Activated T-helper 9 cell treated with anti-CD3 and anti-CD28 coated beads, Interleukin-2, amount 50 U/mL, for 16 hours (primary cell): ENCODE measurements around the gene NEXMIF.
"Not testable (repeated sequence)": the region's sequence is repeated elsewhere in the genome, so short reads cannot be mapped to it uniquely, and the experiment has no call there.

Experiments
- DNase-seq: peaks from one replicate; pipeline ENCODE4 v3.0.0-alpha.2; 2020; ENCODE audit warnings: low read depth

The NEXMIF gene

DNA sequence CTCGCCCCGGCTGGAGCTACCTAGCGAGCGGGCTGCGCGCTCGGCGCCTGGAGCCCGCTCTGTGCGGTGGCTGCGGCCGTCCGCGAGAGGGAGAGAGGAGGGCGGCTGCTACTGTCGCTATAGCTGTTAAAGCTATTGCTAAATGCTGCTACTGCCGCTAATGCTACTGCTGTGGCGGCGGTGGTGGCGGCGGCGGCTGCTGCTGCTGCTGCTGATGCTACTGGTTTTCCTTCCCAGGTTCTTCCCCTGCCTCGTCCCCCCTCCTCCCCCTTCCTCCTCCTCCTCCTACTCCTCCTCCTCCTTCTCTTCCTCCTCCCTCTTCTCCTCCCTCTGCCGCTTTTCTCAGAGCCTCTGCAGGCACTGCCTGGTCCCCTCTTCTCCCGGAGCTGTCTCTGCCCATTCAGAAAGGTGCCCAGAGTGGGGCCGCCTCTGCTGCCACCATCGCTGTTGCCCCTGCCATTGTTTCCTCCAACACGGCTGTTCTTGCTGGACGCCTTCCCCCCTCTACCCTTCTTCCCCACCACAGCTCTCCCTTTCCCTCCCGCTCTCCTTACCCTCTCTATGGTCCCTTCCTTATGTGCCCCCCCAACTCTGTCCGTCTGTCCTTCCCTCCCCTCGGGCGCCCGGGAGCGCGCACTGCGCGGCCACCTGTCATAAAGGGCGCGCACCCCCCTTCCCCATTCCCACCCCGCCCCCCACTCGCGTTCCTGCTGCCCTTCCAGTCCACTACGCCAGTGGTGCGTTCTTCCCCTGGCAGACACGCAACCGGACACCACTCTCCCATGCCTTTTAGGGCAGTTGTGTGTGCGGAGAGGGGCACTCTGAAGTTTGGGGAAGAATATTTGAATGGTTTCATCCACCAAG, at the start of gene NEXMIF:
Gene NEXMIF (minus strand): TSS at position 228 of the 864 bp plus-strand sequence.
- DNase-seq = no peak

DNA sequence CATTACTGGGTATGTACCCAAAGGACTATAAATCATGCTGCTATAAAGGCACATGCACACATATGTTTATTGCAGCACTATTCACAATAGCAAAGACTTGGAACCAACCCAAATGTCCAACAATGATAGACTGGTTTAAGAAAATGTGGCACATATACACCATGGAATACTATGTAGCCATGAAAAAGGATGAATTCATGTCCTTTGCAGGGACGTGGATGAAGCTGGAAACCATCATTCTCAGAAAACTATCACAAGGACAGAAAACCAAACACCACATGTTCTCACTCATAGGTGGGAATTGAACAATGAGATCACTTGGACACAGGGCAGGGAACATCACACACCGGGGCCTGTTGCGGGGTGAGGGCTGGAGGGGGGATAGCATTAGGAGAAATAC, 36.7 kb upstream of the NEXMIF start:
- not testable (repeated sequence) for DNase-seq

DNA sequence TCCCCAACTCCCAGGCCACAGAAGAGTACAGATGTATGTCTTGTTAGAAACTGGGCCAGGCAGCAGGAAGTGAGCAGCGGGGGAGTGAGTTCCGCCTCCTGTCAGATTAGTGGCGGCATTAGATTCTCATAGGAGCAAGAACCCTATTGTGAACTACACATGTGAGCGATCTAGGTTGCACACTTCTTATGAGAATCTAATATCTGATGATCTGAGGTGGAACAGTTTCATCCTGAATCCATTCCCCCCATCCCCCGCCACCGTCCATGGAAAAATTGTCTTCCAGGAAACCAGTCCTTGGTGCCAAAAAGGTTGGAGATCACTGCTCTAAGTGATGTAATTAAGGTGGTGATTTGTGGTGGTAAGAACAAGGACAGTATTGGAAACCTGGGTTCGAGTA, 24.5 kb upstream of the NEXMIF start:
- DNase-seq = no peak

DNA sequence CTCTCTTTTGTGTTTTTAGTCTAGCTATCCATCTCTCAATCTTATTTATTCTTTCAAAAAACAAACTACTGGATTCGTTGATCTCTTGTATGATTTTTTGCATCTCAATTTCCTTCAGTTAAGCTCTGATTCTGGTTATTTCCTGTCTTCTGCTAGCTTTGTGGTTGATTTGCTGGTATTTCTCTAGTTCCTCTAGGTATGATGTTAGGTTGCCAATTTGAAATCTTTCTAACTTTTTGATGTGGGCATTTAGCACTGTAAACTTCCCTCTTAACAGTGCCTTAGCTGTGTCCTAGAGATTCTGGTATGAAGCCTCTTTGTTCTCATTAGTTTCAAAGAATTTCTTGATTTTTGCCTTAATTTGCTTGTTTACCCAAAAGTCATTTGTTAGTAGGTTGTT, 15.2 kb upstream of the NEXMIF start:
- DNase-seq = no peak

DNA sequence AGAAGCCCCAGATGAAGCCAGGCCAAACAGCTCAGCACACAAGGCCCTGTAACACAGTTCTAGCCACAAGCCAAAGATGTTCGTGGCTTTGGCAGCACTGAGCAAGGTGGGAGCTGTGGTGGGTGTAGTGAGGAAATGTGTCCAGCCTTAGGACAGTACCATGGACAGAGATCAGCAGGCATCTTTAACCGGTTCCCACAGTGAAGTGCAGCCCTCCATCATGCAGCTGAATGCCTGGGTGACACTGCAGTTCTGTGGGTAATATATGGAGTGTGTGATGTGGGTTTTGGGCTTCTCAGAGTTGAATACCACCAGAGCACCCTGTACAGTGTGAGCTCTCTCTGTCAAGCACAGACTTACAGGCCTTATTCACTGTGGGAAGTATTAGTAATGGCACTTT, 6.0 kb upstream of the NEXMIF start:
- DNase-seq = no peak

DNA sequence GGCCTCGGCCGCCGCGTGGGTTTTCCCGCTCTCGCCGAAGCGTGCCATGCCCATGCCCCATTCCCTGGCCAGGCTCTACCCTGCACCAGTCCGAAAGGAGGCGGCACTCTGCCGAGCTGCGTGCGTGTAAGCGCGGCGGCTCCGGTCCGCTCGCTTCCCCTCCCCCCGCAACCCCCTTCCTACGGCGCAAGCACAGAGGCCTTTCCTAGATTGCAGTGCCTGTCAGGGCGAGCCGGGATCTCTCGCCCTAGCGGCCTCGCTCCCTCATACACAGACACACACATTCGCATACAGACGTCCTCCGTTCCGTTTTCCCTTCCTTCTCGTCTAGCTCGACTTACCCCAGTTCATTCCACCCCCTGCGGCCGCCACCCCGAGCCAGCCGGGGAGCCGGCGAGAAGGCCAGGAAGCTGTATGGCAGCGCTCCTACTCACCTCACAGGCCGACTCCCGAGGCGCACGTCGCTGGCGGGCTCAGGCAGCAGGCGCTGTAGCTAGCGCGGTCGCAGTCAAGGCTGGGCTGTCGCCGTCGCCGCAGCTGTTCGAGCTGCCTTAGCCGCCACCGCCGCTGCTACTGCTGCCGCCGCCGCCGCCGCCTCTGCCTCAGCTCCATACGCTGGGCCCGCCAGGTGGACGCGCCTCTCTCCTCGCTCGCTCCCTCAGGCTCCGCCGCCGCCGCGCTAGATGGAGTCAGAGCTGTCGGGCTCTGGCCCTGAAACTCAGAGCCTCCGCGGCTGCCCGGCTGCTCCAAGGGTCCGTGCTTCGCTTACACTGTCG, 615 bp downstream of the NEXMIF start:
- no peak for DNase-seq

DNA sequence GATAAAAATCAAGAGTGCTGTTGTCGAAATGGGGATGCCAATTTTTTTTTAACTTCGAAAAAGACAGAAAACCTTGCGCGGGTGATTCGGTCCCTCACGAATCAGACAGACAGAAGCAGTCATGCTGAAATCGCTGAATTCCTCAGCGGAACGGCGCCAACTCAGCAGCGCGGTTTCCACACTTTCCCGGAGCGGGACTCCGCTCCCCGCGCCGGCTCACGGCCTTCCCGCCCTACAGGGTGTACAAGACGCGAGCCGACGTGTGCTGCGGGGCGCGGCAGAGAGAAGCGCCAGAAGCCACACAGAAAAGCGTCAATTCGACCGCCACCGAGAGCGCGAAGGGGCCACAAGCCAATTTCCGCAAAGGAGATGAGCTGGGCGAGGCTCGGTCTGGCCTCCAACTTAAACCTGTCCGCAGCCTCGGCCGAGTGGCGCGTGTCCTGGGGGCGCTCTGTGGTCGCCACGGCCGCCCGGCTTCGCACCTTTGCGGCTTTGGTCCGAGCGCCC, 1.3 kb downstream of the NEXMIF start:
- no peak for DNase-seq

DNA sequence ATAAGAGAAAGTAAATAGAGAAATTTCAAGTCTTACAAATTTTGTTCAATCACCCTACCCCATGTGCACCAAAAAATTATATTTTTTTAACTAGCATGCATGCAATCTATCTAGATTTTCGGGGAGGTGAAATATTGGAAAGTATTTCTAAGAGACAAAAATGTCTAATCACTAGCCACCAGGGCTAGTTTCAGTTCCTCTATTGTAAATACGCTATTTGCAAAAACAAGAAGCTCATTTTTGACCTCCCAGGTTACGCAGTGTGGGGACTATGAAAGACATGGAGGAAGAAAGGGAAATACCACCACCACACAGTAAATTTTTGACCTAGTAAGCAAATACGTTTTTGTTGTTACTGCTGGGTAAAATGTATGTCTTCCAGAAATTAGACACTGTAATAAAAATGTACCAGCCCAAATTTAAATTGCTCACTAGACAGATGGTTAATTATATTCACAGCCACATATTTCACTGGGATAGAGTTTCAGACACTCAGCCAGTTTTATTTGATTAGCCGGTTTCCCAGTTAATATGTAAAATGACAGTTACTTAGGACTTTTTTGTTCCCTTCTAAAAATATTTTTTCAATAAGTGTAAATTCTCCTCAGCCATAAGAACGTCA, 2.2 kb downstream of the NEXMIF start:
- DNase-seq = no peak

DNA sequence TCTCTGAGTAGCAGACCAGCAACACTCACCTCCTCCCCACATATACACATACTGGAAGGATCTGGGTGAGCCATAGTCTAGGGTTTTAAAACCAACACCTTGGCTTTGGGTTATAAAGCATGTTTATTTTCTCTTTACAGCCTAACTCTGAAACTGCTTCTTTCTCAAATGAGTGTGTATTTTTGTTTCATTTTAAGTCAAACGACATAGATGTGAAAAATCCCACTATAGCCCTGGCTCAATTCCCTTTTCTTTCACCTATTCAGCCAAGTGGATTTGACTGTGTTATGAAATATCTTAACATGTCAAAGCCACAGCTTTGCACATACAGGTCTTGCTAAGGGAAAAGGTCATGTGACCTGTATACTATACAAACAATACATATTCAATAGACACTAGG, 13.8 kb downstream of the NEXMIF start:
- no peak for DNase-seq

DNA sequence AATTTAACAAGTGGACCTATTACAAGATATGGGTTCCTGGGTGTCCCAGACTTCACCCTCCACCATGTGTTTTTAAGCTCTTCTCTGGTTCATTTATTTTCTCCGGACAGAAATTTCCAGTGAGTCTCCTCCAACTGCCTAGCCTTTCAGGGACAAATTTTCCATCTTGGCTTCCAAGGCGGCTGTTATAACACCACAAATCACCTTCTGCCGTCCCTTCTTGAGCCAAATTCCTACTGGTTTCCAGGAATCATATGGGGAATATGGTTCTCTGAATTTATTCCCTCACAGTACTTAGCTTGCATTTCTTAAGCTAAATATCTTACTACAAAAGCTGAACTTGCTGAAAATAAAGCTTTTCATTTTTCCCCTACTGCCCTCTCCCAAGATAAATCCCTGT, 18.8 kb downstream of the NEXMIF start:
- DNase-seq = no peak

DNA sequence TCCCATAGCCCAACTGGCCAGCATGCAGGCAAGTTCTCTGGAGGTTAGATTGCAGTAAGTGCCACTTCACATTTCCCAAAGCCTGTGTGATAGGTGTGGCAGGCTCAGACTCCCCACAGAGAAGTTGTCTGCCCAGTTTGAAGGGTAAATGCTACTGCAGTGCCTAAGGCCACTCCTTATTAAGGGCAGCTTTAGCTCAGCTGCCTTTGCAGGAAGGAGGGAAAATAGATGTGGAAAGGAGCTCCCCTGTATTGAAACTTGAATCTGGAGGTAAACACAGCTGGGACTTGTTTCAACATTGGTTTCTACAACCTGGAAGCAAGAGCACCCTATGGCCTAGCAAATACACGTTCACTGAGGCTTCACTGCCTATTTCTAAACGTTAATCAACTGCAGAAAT, 22.4 kb downstream of the NEXMIF start:
- no peak for DNase-seq

DNA sequence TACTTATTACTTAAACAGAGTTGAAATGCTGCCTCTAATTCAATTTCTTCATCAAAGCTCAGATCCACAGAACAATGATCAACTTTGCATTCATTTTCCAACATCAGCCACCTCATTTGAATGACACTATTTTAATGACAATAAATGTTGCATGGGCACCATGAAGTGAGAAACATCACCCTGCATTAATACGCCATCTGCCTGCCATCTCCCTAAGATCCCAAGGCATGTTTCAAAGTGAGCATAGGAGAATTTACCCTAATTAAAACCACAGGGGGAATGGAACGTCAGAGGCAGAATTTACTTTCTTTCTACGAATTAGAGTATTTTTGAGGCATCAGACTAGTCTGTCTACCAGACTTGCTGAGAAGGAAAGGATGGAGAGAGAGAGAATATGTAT, 32.7 kb downstream of the NEXMIF start:
- no peak for DNase-seq

DNA sequence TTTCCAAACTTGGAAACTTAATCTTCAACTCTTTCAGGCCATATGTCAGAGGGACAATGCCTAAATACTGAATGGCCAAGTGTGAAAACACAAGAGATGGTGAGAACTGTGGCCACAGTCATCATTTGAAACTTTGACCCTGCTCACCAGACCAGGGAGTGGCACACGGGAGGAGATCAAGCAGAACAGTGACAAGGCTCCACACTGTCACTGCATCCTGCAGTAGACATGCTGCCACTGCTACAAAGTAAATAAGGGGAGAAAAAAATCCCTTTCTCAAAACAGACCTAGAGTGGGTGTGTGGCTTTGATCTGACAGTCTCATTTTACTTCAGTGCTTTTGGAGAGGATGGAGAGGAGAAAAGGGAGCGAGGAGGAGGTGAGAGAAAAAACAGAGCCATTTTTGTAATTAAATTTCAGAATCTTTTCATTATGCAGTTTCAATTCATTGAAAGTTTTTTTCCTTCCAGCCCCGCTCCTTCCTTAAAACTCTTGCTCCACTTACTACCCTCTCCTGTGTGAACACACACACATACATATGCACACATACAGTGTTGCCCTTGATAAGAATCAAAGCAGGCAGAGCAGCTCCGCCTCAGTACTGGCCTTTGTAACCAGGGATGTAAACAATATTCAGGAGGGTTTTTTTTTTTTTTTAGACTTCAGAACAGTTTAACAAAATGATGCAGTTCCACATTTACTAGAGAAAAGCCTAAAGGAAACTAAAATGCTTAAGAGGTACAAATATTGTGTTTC, 34.4 kb downstream of the NEXMIF start:
- DNase-seq = no peak

DNA sequence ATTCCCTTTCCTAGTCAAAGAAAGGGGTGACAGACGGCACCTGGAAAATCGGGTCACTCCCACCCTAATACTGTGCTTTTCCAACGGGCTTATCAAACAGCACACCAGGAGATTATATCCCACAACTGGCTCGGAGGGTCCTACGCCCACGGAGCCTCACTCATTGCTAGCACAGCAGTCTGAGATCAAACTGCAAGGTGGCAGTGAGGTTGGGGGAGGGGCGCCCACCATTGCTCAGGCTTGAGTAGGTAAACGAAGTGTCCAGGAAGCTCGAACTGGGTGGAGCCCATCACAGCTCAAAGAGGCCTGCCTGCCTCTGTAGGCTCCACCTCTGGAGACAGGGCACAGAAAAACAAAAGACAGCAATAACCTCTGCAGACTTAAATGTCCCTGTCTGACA, 42.9 kb downstream of the NEXMIF start:
- DNase-seq = not testable (repeated sequence)

DNA sequence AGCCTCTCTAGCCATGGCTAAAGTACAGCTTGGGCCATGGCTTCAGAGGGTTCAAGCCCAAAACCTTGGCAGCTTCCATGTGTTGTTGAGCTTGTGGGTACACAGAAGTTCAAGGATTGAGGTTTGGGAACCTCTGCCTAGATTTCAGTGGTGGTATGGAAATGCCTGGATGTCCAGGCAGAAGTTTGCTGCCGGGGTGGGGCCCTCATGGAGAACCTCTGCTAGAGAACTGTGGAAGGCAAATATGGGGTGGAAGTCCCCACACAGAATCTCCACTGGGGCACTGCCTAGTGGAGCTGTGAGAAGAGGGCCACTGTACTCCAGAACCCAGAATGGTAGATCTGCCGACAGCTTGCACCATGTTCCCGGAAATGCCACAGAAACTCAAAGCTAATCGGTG, 59.5 kb downstream of the NEXMIF start:
- DNase-seq = no peak

DNA sequence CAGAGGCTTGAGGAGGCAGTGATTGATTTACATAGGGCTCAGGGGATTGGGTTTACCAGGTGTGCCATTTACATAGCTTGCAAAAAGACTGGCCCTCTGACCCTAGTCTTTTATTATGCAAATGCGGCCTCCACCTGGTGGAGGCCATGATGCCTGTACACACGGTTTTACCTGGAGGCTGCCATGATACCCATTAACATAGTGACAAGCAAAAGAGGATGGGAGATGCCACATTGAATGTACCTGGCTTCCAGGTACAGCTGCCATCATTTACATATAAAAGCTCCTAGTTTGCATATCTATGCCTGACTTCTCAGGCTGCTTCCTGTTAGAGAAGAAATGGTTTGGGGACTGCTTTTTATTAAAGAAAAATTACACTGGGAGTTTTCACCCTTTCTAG, 72.0 kb downstream of the NEXMIF start:
- DNase-seq = no peak

DNA sequence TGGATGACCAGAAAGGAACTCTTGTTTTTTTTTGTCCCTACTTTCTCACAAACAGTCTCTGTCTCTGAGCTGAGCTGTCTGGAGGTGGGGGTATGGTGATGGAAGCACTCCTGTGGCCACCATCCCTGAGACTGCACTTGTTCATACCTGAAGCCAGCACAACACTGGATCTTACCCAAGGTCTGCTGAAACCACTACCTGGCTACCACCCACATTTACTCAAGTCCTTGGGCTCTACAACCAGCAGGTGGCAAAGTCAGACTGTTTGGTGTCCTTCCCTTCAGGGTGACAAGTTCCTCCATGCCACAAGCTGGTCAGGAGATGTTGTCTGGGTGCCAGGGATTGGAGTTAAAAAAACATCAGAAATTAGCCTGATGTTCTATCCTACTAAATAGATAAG, 89.7 kb downstream of the NEXMIF start:
- DNase-seq = no peak

DNA sequence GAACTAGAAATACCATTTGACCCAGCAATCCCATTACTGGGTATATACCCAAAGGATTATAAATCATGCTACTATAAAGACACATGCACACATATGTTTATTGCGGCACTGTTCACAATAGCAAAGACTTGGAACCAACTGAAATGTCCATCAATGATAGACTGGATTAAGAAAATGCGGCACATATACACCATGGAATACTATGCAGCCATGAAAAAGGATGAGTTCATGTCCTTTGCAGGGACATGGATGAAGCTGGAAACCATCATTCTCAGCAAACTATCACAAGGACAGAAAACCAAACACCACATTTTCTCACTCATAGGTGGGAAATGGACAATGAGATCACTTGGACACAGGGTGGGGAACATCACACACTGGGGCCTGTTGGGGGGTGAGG, 105.5 kb downstream of the NEXMIF start:
- DNase-seq = not testable (repeated sequence)

DNA sequence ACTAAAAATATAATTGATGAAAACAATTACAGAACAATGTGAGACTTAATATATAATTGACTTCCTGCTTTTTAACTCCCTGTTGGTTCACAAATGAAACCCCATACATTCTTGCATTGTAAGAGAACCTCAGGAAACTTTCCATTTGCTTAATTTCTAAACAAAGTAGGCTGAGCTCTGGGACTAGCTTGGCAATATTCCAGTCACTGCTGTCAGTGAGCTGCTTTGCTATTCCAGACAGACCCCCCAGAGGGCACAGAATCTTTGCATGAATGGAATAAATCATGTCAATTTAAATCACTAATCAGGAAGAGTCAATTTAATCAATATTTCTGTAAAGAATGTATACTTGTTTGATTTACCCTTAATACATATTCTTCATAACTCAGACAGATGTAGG, 110.6 kb downstream of the NEXMIF start:
- DNase-seq = no peak

DNA sequence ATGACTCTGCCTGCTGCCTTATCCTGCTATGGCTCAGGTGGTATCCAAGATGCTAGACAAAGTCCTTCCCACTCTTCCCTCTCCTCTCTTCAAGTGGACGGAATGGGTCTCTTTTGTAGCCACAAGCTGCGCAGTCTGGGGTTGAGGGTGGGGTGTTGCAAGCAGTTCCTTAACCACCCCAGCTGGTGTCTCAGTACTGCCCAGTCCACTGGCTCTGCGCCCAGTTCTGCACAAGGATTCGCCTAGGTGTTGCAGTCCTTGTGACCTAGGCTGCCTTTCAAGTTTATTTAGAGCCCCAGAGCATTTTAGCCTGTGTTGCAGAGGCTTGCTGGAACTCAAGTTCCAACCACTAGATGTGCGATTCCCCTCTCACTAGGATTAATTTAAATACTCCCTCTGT, 120.7 kb downstream of the NEXMIF start:
- no peak for DNase-seq

DNA sequence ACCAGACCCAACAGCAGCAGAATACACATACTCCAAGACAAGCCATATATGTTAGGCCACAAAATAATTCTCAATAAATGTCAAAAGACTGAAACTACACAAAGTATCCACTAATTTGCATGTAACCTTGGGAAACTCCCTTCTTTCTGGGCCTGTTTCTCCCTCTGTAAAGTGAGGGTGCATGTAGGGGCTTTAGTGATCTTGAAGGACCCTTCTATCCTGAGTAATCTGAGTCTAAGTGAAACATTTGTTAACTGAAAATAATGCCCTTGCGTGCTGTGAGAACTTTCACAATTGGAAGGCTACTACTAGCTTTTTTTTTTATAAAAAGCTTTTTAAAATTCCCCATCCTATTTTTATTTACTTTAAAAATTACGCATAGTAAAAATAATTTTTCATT, 125.2 kb downstream of the NEXMIF start:
- no peak for DNase-seq

DNA sequence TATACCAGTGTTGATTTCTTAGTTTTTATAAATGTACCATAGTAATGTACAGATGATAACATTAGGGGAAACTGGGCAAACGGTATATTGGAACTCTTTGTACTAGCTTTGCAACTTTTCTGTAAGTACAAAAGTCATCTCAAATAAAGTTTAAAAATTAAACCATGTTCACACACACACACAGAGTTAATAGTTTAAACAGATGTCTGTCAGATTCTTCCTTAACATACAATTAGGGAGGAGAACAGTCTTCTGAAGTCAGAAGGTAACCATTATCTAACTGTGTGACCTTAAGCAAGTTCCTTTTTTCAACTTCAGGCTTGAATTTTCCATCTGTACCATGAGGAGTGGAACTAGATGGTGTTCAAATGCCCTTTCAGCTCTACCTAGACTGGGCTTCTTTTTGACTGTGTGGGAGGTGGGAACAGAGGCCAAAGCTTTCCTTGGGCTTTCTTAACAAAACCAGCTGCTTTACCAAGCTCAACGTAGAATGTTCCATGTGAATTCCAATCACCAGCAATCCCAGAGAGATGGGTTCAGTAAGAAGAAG, 127.8 kb downstream of the NEXMIF start:
- no peak for DNase-seq
